Mesendoderm (in vitro differentiated cells): ENCODE data around the gene PRKN.

Source experiments
- DNase-seq: peaks from one replicate; pipeline ENCODE4 v3.0.0; 2013
- H2AK5ac ChIP-seq: 2 replicates; pipeline ENCODE4 v1.6.1; 2013; ENCODE audit warnings: low read length, inconsistent platforms
- H2BK120ac ChIP-seq: 2 replicates; pipeline ENCODE4 v1.6.1; 2013; ENCODE audit warnings: low read depth, mild to moderate bottlenecking, low read length, moderate library complexity, mixed read lengths
- H2BK15ac ChIP-seq: replicated peaks from 2 replicates; pipeline ENCODE4 v1.6.1; 2013; ENCODE audit warnings: low read depth, mild to moderate bottlenecking, moderate library complexity
- H2BK5ac ChIP-seq: 2 replicates; pipeline ENCODE4 v1.6.1; 2013; ENCODE audit warnings: low read length, inconsistent platforms
- H3K18ac ChIP-seq: 2 replicates; pipeline ENCODE4 v1.6.1; 2013; ENCODE audit warnings: mild to moderate bottlenecking, low read length, mixed read lengths
- H3K23ac ChIP-seq: one replicate; pipeline ENCODE4 v1.6.1; 2013; ENCODE audit warnings: low read length
- H3K27ac ChIP-seq: 2 replicates; pipeline ENCODE4 v1.5.1; 2013; ENCODE audit warnings: low read depth, mild to moderate bottlenecking, inconsistent platforms, low read length, moderate library complexity
- H3K27me3 ChIP-seq: 2 replicates; pipeline ENCODE4 v1.6.1; 2013; ENCODE audit warnings: low read length, control low read depth, mild to moderate bottlenecking, inconsistent platforms; ENCODE audit not compliant: insufficient read depth, poor library complexity
- H3K36me3 ChIP-seq: 2 replicates; pipeline ENCODE4 v1.6.1; 2013; ENCODE audit warnings: low read length, inconsistent platforms; ENCODE audit not compliant: control insufficient read depth, insufficient read depth
- H3K4ac ChIP-seq: one replicate; pipeline ENCODE4 v1.6.1; 2013; ENCODE audit warnings: low read depth, mild to moderate bottlenecking, low read length, moderate library complexity
- H3K4me1 ChIP-seq: 2 replicates; pipeline ENCODE4 v1.6.1; 2013; ENCODE audit warnings: low read depth, low read length, inconsistent platforms; ENCODE audit not compliant: control insufficient read depth
- H3K4me2 ChIP-seq: 2 replicates; pipeline ENCODE4 v1.6.1; 2013; ENCODE audit warnings: low read length
- H3K4me3 ChIP-seq: 2 replicates; pipeline ENCODE4 v1.5.1; 2013; ENCODE audit warnings: mild to moderate bottlenecking, low read length
- H3K56ac ChIP-seq: one replicate; pipeline ENCODE4 v1.6.1; 2013; ENCODE audit warnings: low read length
- H3K79me1 ChIP-seq: 2 replicates; pipeline ENCODE4 v1.6.1; 2013; ENCODE audit warnings: low read length, inconsistent platforms
- H3K79me2 ChIP-seq: 2 replicates; pipeline ENCODE4 v1.6.1; 2013; ENCODE audit warnings: mild to moderate bottlenecking, low read length; ENCODE audit not compliant: control insufficient read depth, insufficient read depth
- H3K9ac ChIP-seq: 2 replicates; pipeline ENCODE4 v1.6.1; 2013; ENCODE audit warnings: low read length, inconsistent platforms
- H4K5ac ChIP-seq: one replicate; pipeline ENCODE4 v1.6.1; 2013; ENCODE audit warnings: low read length
- H4K8ac ChIP-seq: one replicate; pipeline ENCODE4 v1.6.1; 2013; ENCODE audit warnings: low read depth, mild to moderate bottlenecking, control low read depth, low read length, moderate library complexity
- WGBS: extraction: QIAGEN DNeasy Blood & Tissue Kit; methylation state at CpG from one replicate; pipeline ENCODE4 v1.1.7; 2013; ENCODE audit warnings: low lambda C conversion rate, missing lambda C conversion rate; ENCODE audit not compliant: insufficient coverage; ENCODE audit errors: extremely low coverage; 5-methylcytosine and 5-hydroxymethylcytosine counted together

Gene PRKN

DNA sequence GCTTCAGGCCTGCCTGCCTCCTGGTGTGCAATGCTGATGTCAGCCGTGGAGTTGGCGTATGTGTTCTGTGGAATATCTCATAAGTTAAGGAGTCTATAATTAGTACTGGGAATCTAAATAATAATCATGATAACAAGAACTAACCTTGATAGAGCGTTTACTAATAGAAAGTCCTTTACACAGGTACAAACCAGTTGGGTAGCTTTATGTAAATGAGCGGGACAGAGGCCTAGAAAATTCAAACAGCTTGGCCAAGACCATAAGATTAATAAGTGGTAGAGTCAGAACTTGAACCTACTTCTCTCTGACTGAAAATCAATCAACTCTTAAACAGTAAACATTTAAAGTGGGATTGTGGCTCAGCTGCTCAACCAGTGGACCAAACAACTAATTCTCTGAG, 882.8 kb downstream of the PRKN start:
- H3K79me2 ChIP-seq: no peaks in the 10 kb centered on the region
- no peaks in the 10 kb centered on the region for H3K27me3 ChIP-seq
- H4K8ac ChIP-seq: no peak overlapping the region
- no peak overlapping the region for H3K56ac ChIP-seq
- H3K36me3 ChIP-seq: no peaks in the 10 kb centered on the region
- H3K79me1 ChIP-seq: no peaks in the 10 kb centered on the region
- H4K5ac ChIP-seq: no peak overlapping the region
- H3K9ac ChIP-seq: no peak overlapping the region
- H2BK15ac ChIP-seq: no peak overlapping the region
- no CpG with 5 or more reads among the region's 4 CpGs for WGBS
- no peak overlapping the region for H3K4me3 ChIP-seq
- no peak overlapping the region for H3K27ac ChIP-seq
- DNase-seq: no peak
- no peak overlapping the region for H2AK5ac ChIP-seq
- H2BK5ac ChIP-seq: no peak overlapping the region
- H3K18ac ChIP-seq: no peak overlapping the region
- H3K4me2 ChIP-seq: no peak overlapping the region
- H3K4me1 ChIP-seq: peaks cover 2% of the 10 kb centered on the region
- no peak overlapping the region for H3K23ac ChIP-seq
- no peak overlapping the region for H3K4ac ChIP-seq
- H2BK120ac ChIP-seq: no peak overlapping the region

DNA sequence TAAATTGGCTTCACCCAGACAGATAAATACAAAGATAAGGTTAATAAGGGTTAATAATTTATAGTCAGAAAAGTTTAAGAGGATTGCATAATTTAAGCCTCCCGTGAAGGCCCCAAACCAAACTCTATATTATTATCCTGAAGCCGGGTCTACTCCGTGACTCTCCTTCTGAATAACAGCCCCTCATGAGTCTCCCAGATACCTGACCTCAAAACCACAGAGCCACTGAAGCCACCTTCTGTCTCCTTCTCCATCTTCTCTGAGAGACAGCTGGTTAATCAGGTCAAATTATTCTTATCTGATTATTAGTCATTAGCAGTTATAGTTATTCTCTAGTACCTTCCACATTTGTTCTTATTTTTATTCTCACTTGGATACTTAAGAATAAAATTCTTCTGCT, 884.5 kb downstream of the PRKN start:
- H2AK5ac ChIP-seq: no peak overlapping the region
- no peak overlapping the region for H3K18ac ChIP-seq
- no peaks in the 10 kb centered on the region for H3K36me3 ChIP-seq
- H4K5ac ChIP-seq: no peak overlapping the region
- no peak overlapping the region for H2BK5ac ChIP-seq
- H3K4me1 ChIP-seq: peaks cover 5% of the 10 kb centered on the region
- no peaks in the 10 kb centered on the region for H3K79me2 ChIP-seq
- no peak overlapping the region for H2BK15ac ChIP-seq
- H3K27ac ChIP-seq: no peak overlapping the region
- no peak overlapping the region for H3K23ac ChIP-seq
- H3K4me2 ChIP-seq: no peak overlapping the region
- no peak overlapping the region for H3K56ac ChIP-seq
- H3K27me3 ChIP-seq: no peaks in the 10 kb centered on the region
- WGBS: no CpG with 5 or more reads among the region's 3 CpGs
- no peak overlapping the region for H3K4ac ChIP-seq
- H3K4me3 ChIP-seq: no peak overlapping the region
- DNase-seq: no peak
- no peak overlapping the region for H4K8ac ChIP-seq
- H3K9ac ChIP-seq: no peak overlapping the region
- H3K79me1 ChIP-seq: no peaks in the 10 kb centered on the region
- H2BK120ac ChIP-seq: no peak overlapping the region

DNA sequence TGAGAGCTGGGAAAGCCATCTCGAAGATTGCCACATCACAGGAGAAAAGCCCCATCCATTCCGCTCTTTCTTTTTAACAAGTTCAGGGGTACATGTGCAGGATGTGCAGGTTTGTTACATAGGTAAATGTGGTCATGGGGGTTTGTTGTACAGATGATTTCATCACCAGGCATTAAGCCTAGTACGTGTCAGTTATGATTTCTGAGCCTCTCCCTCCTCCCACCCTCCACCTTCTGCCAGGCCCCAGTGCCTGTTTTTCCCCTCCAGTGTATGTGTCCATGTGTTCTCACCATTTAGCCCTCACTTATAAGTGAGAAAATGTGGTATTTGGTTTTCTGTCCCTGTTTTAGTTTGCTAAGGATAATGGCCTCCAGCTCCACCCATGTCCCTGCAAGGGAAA, 887.2 kb downstream of the PRKN start:
- Histone ChIP-seq H3K4ac (no peak overlapping the region), H3K27ac (no peak overlapping the region), H2BK120ac (no peak overlapping the region), H3K79me1 (no peaks in the 10 kb centered on the region), H3K79me2 (no peaks in the 10 kb centered on the region), H2AK5ac (no peak overlapping the region), H3K27me3 (no peaks in the 10 kb centered on the region), H3K56ac (no peak overlapping the region), H4K8ac (no peak overlapping the region), H3K9ac (no peak overlapping the region), H3K23ac (no peak overlapping the region), H2BK5ac (no peak overlapping the region), H4K5ac (no peak overlapping the region), H3K36me3 (no peaks in the 10 kb centered on the region), H2BK15ac (no peak overlapping the region), H3K4me1 (peaks cover 3% of the 10 kb centered on the region), H3K4me2 (no peak overlapping the region), H3K4me3 (no peak overlapping the region), H3K18ac (no peak overlapping the region)
- WGBS: no CpG with 5 or more reads among the region's 3 CpGs
- no peak for DNase-seq

GRCh38 chr6:161838306-161839035, 889.1 kb downstream of the PRKN start:
- Histone ChIP-seq H3K4me2 (no peak overlapping the region), H3K79me1 (no peaks in the 10 kb centered on the region), H2BK120ac (no peak overlapping the region), H3K18ac (no peak overlapping the region), H3K23ac (no peak overlapping the region), H2AK5ac (no peak overlapping the region), H3K56ac (peak overlapping the region; percentile 40), H2BK5ac (no peak overlapping the region), H4K8ac (no peak overlapping the region), H3K27me3 (no peaks in the 10 kb centered on the region), H2BK15ac (no peak overlapping the region), H3K36me3 (no peaks in the 10 kb centered on the region), H3K4me3 (no peak overlapping the region), H3K9ac (no peak overlapping the region), H3K4me1 (peaks cover 3% of the 10 kb centered on the region), H3K79me2 (no peaks in the 10 kb centered on the region), H4K5ac (no peak overlapping the region), H3K4ac (no peak overlapping the region), H3K27ac (no peak overlapping the region)
- peak; percentile 82 for DNase-seq
- no CpG with 5 or more reads among the region's 14 CpGs for WGBS

GRCh38 chr6:161837854-161838253, 889.7 kb downstream of the PRKN start:
- Histone ChIP-seq H3K18ac (no peak overlapping the region), H3K36me3 (no peaks in the 10 kb centered on the region)

GRCh38 chr6:161837449-161837735, 890.2 kb downstream of the PRKN start:
- Histone ChIP-seq H3K27me3 (no peaks in the 10 kb centered on the region), H3K36me3 (no peaks in the 10 kb centered on the region), H2BK120ac (no peak overlapping the region), H2BK5ac (no peak overlapping the region), H3K56ac (no peak overlapping the region), H3K4me3 (no peak overlapping the region), H3K9ac (no peak overlapping the region), H3K79me1 (no peaks in the 10 kb centered on the region), H3K27ac (no peak overlapping the region), H4K5ac (no peak overlapping the region), H3K23ac (no peak overlapping the region), H3K4ac (no peak overlapping the region), H3K4me2 (no peak overlapping the region), H4K8ac (no peak overlapping the region), H3K79me2 (no peaks in the 10 kb centered on the region), H2AK5ac (no peak overlapping the region), H3K18ac (no peak overlapping the region), H2BK15ac (no peak overlapping the region), H3K4me1 (peaks cover 3% of the 10 kb centered on the region)
- WGBS: no CpG with 5 or more reads among the region's 1 CpG
- no peak for DNase-seq

More at GRCh38 chr6:161837854-161838253, 889.7 kb downstream of the PRKN start:
- Histone ChIP-seq H3K9ac (no peak overlapping the region), H2AK5ac (no peak overlapping the region), H2BK5ac (no peak overlapping the region), H3K27me3 (no peaks in the 10 kb centered on the region), H4K5ac (no peak overlapping the region), H2BK15ac (no peak overlapping the region), H3K4me2 (no peak overlapping the region), H3K4me3 (no peak overlapping the region), H3K27ac (no peak overlapping the region), H3K23ac (no peak overlapping the region), H3K4me1 (peaks cover 3% of the 10 kb centered on the region), H3K79me1 (no peaks in the 10 kb centered on the region), H3K56ac (no peak overlapping the region), H2BK120ac (no peak overlapping the region), H3K79me2 (no peaks in the 10 kb centered on the region), H4K8ac (no peak overlapping the region), H3K4ac (no peak overlapping the region)
- no CpG with 5 or more reads among the region's 2 CpGs for WGBS
- no peak for DNase-seq
